ENCODE data around the gene RAB13.

Gene RAB13

GRCh38 chr1:153954826-153955225 is 31.3 kb downstream of the RAB13 start:
- DNase-seq = no peak

DNA sequence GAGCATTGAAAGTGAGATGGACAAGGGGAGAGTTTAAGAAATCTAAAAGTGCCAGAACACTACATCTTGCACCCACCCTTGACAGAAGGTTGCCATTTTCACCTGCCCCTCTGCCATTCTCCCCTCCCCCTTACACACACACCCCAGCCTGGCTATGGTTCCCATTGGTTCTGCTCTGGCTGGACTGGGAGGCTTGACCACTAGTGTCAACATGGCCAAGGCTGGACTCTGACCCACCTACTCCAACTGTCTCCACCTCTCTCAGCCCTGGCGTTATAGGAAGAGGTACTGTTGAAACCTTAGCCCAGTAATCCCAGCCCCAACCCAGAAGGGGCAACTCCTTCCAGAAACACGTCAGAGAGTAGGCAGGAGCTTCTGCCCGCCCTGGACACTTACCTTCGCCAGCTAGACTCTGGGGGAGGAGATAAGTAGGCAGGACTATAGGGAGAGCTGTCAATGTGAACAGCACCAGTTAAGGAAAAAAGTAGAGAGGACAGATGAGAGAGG is 32.2 kb downstream of the RAB13 start:
- no peak for DNase-seq

DNA sequence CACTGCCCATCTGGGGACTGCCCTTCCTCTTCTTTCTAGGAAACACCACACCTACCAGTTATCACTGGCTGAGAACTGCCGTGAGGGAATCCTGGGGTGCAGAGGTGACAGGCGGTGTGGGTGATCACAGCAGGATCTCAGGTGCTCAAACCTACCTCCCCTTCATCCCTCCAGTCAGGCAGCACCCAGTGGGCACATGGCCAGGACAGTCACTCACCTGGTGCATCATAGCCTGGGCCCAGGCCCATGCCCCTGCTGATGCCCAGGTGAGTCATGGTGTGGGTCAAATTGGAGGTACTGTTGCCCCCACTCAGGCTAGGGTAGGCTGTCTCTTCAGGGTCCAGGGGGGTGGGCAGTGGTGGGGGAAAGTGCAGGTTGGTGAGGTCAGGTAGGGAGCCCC is 34.3 kb downstream of the RAB13 start:
- no peak for DNase-seq

GRCh38 chr1:153951183-153951582 is 35.0 kb downstream of the RAB13 start:
- DNase-seq = no peak

DNA sequence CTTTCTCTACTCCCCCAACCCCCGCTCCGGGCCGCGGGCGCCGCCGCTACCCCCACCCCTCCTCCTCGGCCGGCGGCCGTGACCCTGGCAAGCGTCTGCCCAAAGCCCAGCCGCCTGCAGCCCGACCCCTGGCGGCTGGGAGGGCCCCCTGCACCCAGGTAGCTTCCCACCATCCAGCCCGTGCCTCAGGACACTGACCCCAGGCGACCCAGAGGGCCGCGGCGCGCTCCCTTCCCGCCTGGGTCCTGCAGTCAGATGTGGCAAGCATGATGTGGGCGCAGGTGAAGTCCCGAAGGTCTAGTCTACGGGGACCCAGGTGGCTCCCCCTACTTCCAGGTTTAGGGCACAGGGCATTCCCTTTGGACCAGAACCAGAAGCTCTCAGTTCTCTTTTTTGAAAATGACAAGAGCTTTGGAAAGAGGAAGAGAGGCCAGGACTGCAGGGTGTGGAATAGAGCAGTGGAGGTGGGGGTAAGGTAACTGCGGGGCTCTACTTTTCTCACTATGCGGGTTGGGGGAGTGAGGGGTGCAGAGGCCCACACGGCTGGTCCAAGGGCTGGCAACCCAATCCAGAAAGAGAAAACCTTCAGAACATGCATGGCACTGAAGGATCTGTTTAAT is 39.4 kb downstream of the RAB13 start, which contains the start of gene DENND4B:
DENND4B (minus strand) TSS at position 97 of the 620 bp plus-strand sequence. CDS start 2,344 bp downstream, outside the sequence.
- peak; percentile 90 for DNase-seq

GRCh38 chr1:153945795-153946621 is 40.1 kb downstream of the RAB13 start:
- DNase-seq = peak; percentile 86

GRCh38 chr1:153945131-153945794 is 40.9 kb downstream of the RAB13 start:
- peak; percentile 86 for DNase-seq

GRCh38 chr1:153944827-153945117 is 41.4 kb downstream of the RAB13 start:
- DNase-seq = no peak

- DNase-seq = no peak
Measured at GRCh38 chr1:153944005-153944826, 41.9 kb downstream of the RAB13 start.

DNA sequence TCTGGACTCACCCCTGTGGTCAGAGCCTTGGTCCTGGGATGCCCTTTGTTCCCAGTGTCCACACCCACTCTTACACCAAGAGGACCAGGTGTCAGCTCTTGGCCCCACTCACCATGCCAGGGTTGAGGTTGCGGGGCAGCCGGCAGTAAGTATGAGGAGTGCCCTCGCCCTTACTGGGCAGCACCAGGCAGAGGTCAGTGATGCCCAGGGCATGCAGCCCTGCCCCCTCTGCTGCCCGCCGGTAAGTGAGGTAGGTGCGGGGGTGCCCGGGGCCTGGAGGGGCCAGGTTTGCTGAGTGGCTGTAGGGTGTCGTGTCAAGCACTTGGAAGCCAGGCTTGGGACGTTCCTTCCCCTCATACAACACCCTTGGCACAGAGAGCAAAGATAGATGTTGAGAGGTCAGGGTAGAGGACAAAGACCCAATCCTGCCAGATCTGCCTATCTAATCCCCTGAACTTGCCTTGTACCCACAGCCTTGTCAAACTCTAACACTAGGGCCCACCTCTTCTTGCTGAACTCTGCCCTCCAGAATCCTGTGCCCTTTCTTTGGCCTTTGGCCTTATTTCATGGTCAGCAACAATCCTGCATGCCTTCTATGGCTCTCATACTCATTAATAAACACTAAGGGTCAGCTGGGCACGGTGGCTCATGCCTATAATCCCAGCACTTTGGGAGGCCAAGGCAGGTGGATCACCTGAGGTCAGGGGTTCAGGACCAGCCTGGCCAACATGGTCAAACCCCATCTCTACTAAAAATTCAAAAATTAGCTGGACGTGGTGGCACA is 43.2 kb downstream of the RAB13 start:
- DNase-seq = no peak

DNA sequence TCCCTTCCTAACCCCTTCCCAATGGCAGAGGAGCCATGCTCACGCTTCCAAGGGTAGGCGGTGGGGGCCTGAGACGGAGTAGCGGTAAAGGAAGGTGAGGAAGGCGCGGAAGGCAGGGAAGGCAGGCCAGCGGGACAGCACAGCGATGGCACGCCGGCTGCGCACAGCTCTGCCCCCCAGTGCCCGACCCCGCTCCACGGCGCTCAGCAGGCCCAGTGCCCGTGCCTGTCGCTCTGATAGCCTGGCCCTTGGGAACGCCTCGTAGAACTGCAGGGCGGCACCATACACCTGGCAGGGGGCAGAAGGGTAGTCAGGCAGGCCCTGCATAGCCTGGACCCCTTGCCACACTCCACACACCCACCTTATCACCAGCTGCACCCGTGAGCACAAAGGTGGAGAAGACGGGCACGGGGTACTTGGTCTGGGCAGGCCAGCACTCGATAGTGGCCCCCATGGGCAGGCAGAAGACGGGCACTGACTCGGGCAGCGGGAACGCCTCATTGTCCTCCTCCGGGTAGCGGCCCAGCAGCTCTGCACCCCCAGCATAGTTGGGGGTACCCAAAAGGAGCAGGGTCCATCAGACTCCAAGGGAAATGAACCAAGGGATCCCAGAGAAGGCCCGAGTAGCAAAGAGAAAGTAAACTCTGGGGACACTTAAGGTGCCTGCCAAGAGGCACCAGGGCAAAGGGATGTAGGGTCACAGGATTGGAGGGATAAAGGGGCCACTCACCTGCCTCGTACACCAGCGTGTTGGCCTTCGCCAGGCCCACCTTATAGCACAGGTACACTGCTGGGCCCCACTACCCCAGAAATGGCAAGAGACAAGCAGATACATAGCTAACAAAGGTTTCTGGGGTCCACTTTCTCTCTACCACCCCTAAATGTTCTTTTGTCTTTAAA is 44.1 kb downstream of the RAB13 start:
- DNase-seq = no peak

DNA sequence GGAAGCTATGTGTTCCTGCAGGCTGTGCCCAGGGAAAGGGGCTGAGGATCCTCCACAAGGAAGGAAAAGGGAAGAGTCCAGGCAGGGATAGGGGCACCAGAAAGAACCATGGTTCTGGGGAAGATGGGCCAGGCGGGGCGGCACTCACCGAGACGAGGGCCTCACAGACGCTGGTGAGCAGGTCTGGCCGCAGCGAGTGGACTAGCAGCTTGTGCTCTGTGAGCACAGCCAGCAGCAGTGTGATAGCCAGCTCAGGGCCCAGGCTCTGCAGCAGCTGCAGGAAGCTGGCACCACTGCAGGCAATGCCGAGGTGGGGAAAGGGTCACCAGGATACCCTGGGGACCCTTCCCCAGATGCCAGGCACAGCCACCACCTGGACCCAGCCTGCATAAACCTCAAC is 45.4 kb downstream of the RAB13 start:
- no peak for DNase-seq

- DNase-seq = no peak
Measured at GRCh38 chr1:153939476-153939875, 46.7 kb downstream of the RAB13 start.

GRCh38 chr1:153938996-153939395 is 47.1 kb downstream of the RAB13 start:
- no peak for DNase-seq

DNA sequence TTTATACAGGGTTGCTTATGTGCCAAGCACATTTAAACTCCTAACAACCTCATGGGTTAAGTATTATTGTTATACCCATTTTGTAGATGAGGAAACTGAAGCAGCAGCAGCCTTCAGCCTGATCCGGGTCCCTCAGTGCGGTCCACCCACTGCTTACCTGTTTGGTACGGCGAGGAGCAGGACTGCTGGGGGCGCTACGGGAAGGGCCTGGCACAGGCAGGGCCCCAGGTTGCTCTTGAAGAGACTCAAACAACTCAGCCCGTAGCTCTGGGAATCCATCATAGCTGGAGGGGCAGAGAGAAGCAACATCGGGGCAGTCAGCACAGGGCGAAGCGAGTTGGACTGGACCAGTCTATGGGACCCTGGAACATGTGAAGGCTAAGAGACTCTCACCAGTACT is 48.8 kb downstream of the RAB13 start:
- DNase-seq = no peak

- no peak for DNase-seq
Measured at GRCh38 chr1:153936011-153936802, 49.9 kb downstream of the RAB13 start.

- DNase-seq = no peak
Measured at GRCh38 chr1:153934746-153935145, 51.4 kb downstream of the RAB13 start.

DNA sequence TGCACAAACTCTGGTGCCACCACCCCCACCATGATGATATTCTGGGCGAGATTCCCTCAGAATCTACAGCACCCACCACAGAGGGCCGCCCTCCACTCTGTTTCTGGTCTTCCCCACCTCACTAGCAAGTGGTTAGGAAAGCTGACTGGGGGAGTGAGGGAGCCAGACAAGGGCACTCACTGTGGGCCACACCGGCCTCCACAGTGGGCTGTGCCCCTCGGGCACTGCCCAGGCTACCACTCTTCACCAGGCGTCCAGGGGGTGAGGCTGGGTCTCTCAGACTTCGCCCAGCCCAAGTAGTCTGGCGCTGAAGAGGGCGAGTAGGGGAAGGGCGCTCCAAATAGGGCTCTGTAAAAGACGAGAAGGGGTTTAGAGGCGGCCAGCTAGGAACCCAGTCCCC is 52.2 kb downstream of the RAB13 start:
- no peak for DNase-seq

- no peak for DNase-seq
Measured at GRCh38 chr1:153933430-153933829, 52.7 kb downstream of the RAB13 start.

Measured in activated CD8-positive, alpha-beta memory T cell treated with anti-CD3 and anti-CD28 coated beads for 24 hours (primary cell).